ENCODE data around the gene PTPRA. TPM values are rescaled to one million over a fixed set of nuclear protein-coding genes. Genes with fewer than 3 reads are reported as not detected.

Gene PTPRA
- total RNA-seq, 1 experiment from 2014 or later: 57.0 TPM

DNA sequence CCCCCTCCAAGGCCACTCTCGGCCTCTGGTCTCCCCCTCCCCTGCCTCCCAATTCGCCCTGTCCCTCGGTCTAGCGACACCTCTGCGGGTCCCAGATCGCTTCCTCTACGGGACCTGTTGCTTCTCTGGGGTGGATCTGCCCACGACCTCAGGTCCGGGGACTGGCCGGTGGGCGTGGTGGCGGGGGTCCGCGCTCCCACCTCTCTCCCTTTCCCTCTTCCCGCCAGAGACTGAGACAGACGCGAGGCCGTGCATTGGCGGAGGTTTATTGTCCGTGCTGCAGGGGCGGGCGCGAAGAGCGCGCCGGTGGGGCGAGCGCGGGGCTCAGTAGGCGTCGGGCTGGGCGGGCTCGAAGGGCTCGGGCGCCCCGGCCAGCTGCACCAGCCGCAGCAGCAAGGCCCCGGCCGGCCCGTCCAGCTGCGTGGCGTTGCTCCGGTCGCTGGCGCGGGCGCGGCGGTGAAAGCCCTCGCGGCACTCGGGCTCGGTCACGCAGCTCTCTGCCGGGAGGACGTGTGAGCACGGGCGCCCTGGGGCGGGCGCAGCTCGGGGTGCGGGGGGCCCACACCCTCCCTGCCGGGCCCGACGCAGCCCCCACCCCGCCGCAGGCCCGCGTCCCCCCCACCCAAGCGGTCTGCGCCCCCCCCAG, 209.1 kb downstream of the PTPRA start:
- TF ChIP-seq, protein P1, sequence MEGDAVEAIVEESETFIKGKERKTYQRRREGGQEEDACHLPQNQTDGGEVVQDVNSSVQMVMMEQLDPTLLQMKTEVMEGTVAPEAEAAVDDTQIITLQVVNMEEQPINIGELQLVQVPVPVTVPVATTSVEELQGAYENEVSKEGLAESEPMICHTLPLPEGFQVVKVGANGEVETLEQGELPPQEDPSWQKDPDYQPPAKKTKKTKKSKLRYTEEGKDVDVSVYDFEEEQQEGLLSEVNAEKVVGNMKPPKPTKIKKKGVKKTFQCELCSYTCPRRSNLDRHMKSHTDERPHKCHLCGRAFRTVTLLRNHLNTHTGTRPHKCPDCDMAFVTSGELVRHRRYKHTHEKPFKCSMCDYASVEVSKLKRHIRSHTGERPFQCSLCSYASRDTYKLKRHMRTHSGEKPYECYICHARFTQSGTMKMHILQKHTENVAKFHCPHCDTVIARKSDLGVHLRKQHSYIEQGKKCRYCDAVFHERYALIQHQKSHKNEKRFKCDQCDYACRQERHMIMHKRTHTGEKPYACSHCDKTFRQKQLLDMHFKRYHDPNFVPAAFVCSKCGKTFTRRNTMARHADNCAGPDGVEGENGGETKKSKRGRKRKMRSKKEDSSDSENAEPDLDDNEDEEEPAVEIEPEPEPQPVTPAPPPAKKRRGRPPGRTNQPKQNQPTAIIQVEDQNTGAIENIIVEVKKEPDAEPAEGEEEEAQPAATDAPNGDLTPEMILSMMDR (IDR thresholded peaks at IDR 0.05; ENCODE audit: insufficient read depth in 1 of 2, low read depth in 1 of 2, low read length in 1 of 2, severe bottlenecking in 1 of 2, unreplicated experiment in 1 of 2): no peak
- no peaks in the 10 kb centered on the region for H3K36me3 ChIP-seq (ENCODE audit: control insufficient read depth, insufficient read depth, low read length)
- Mint-ChIP-seq H3K36me3 (ENCODE audit: insufficient read depth, unreplicated experiment) (no peaks in the 10 kb centered on the region), H3K9me3 (ENCODE audit: unreplicated experiment) (no peaks in the 10 kb centered on the region), H3K4me1 (ENCODE audit: low read depth, unreplicated experiment) (no peaks in the 10 kb centered on the region), H3K27ac (ENCODE audit: unreplicated experiment) (no peak overlapping the region), H3K27me3 (ENCODE audit: insufficient read depth, unreplicated experiment) (peaks cover 5% of the 10 kb centered on the region), H3K4me3 (ENCODE audit: unreplicated experiment) (peak overlapping the region; percentile 58)
- 0 out of 2 replicates have a peak, but pooled peaks cover 4% of the 10 kb centered on the region for H3K4me1 ChIP-seq
- POLR2A ChIA-PET: no interaction called here
- peak overlapping the region; percentile 49 for H3K4me3 ChIP-seq (ENCODE audit: low read depth, low read length)
- CTCF ChIA-PET: no interaction called here
- intact Hi-C loops (cut with micrococcal nuclease; ENCODE audit: unreplicated experiment): no loop called here
- H3K27me3 ChIP-seq (replicated peaks; ENCODE audit: control insufficient read depth, insufficient read depth, low read length): no peaks in the 10 kb centered on the region; the same call in 1 of the 2 replicates
- DNase-seq: peak in 1 of 2 experiments; percentile 39
- no TSS peak for BruUV-seq (replicated peaks)
- no peaks in the 10 kb centered on the region for H3K9me3 ChIP-seq

DNA sequence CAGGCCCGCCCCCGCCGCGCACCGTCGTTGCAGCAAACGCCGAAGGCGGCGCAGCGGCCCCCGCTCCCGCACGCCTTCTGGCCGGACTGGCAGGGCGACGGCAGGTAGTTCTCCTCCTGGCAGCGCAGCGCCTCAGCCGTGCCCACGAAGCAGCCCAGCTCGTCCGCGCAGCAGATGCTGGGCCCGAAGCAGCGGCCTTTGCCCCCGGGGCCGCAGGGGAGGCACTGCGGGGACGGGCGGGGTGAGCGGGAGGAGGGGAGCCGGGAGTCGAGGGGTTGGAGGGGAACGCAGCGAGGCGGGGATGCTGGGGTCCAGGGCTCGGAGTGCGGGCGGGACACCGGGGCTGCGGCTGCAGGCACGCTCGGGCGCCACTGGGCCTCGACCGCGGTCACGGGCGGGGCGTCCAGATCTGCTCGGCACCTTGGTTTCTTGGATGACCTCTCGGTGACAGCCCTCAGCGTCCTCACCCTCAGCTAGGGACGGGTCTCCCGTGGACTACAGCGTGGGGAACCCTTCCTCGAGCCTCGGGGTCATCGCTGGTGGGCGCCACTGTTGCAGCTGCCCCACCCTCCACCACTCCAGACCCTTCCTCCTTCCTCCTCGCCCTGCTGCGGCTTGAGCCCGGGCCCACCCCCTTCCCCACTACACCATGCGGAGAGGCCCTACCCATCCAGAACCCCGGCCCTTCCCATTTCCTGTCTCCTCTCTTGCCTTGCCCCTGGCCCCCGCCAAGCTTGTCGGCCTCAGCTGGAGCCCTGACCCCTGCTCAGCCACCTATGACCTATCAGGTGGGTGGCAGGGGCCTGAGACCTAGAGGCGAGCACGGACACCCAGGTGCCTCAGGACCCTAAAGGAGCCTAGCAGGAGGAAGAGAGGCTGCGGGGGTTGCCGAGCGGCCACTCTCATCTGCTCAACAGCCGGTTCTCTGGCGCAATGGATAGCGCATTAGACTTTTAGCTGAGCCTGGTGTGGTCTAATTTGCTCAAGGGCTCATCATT, 210.0 kb downstream of the PTPRA start:
- H3K27me3 ChIP-seq (replicated peaks; ENCODE audit: control insufficient read depth, insufficient read depth, low read length): no peaks in the 10 kb centered on the region; the same call in 1 of the 2 replicates
- BruUV-seq (replicated peaks): no TSS peak

More for the DNA sequence above, 210.0 kb downstream of the PTPRA start:
- peaks cover 5% of the 10 kb centered on the region for H3K27me3 Mint-ChIP-seq (ENCODE audit: insufficient read depth, unreplicated experiment)
- H3K9me3 Mint-ChIP-seq (ENCODE audit: unreplicated experiment): no peaks in the 10 kb centered on the region
- H3K4me1 Mint-ChIP-seq (ENCODE audit: low read depth, unreplicated experiment): no peaks in the 10 kb centered on the region
- ChIA-PET CTCF (no interaction called here), POLR2A (no interaction called here)
- TF ChIP-seq, protein P1 (IDR thresholded peaks at IDR 0.05; ENCODE audit: insufficient read depth in 1 of 2, low read depth in 1 of 2, low read length in 1 of 2, severe bottlenecking in 1 of 2, unreplicated experiment in 1 of 2): no peak
- peak overlapping the region; percentile 49 for H3K4me3 ChIP-seq (ENCODE audit: low read depth, low read length)
- no peak for DNase-seq
- no peaks in the 10 kb centered on the region for H3K36me3 ChIP-seq (ENCODE audit: control insufficient read depth, insufficient read depth, low read length)
- H3K4me1 ChIP-seq: 0 out of 2 replicates have a peak, but pooled peaks cover 4% of the 10 kb centered on the region
- intact Hi-C loops (cut with micrococcal nuclease; ENCODE audit: unreplicated experiment): no loop called here
- H3K36me3 Mint-ChIP-seq (ENCODE audit: insufficient read depth, unreplicated experiment): no peaks in the 10 kb centered on the region
- H3K9me3 ChIP-seq: no peaks in the 10 kb centered on the region
- H3K27ac Mint-ChIP-seq (ENCODE audit: unreplicated experiment): no peak overlapping the region
- H3K4me3 Mint-ChIP-seq (ENCODE audit: unreplicated experiment): peak overlapping the region; percentile 51
